Neural progenitor cell (in vitro differentiated cells): ENCODE results near the gene HK1. TPM values are rescaled to one million over a fixed set of nuclear protein-coding genes. Genes with fewer than 3 reads are reported as not detected.

Experiments used
- DNase-seq: peaks from one replicate; pipeline ENCODE4 v3.0.0-alpha.2; 2016; ENCODE audit warnings: low spot score
- H2AFZ ChIP-seq: fragments of 200-600 bp; sonication (generic); replicated peaks from 2 replicates; pipeline ENCODE4 v1.6.1; 2016; ENCODE audit warnings: antibody characterized with exemption
- H3F3A ChIP-seq: fragments of 200-600 bp; sonication (generic); 2 replicates; pipeline ENCODE4 v1.6.1; 2016; ENCODE audit warnings: antibody characterized with exemption, low read depth
- H3K27ac ChIP-seq: fragments of 200-600 bp; sonication (generic); 2 replicates; pipeline ENCODE4 v1.5.1; 2016; ENCODE audit warnings: mild to moderate bottlenecking
- H3K27me3 ChIP-seq: fragments of 200-600 bp; sonication (generic); 2 replicates; pipeline ENCODE4 v1.6.1; 2016; ENCODE audit warnings: mild to moderate bottlenecking, moderate library complexity
- H3K36me3 ChIP-seq: fragments of 200-600 bp; sonication (generic); 2 replicates; pipeline ENCODE4 v1.5.1; 2016
- H3K4me1 ChIP-seq: fragments of 200-600 bp; sonication (generic); 2 replicates; pipeline ENCODE4 v1.6.1; 2016; ENCODE audit warnings: mixed run types
- H3K4me2 ChIP-seq: fragments of 200-600 bp; sonication (generic); 2 replicates; pipeline ENCODE4 v1.6.1; 2016
- H3K4me3 ChIP-seq: fragments of 200-600 bp; sonication (generic); 2 replicates; pipeline ENCODE4 v1.5.1; 2016
- H3K79me2 ChIP-seq: fragments of 200-600 bp; sonication (generic); 2 replicates; pipeline ENCODE4 v1.6.1; 2016; ENCODE audit warnings: low read depth
- H3K9ac ChIP-seq: fragments of 200-600 bp; sonication (generic); 2 replicates; pipeline ENCODE4 v1.6.1; 2016
- H3K9me3 ChIP-seq: fragments of 200-600 bp; sonication (generic); 2 replicates; pipeline ENCODE4 v1.5.1; 2016; ENCODE audit warnings: low read depth
- H4K20me1 ChIP-seq: fragments of 200-600 bp; sonication (generic); 2 replicates; pipeline ENCODE4 v1.6.1; 2016; ENCODE audit warnings: low read depth
- H3K27ac Mint-ChIP-seq: 3 replicates; pipeline ENCODE4 v1.8.0; 2021; ENCODE audit warnings: mixed read lengths
- H3K27me3 Mint-ChIP-seq: 2 replicates; pipeline ENCODE4 v1.8.0; 2022; ENCODE audit warnings: low read depth, mild to moderate bottlenecking, inconsistent platforms, moderate library complexity, mixed read lengths; ENCODE audit not compliant: insufficient read depth
- H3K36me3 Mint-ChIP-seq: 3 replicates; pipeline ENCODE4 v1.8.0; 2021; ENCODE audit warnings: mixed read lengths
- H3K4me1 Mint-ChIP-seq: 3 replicates; pipeline ENCODE4 v1.8.0; 2021; ENCODE audit warnings: mixed read lengths
- H3K4me3 Mint-ChIP-seq: 3 replicates; pipeline ENCODE4 v1.8.0; 2021; ENCODE audit warnings: mild to moderate bottlenecking, moderate library complexity, mixed read lengths
- H3K9me3 Mint-ChIP-seq: 3 replicates; pipeline ENCODE4 v1.8.0; 2020; ENCODE audit warnings: mixed read lengths
- CTCF ChIP-seq: fragments of 200-600 bp; sonication (generic); IDR thresholded peaks from 2 replicates; pipeline ENCODE4 v1.5.1; 2017; ENCODE audit warnings: antibody characterized with exemption, mild to moderate bottlenecking
- EZH2 ChIP-seq: fragments of 200-600 bp; sonication (generic); IDR thresholded peaks from 2 replicates; pipeline ENCODE4 v1.6.1; 2017; ENCODE audit warnings: antibody characterized with exemption, mild to moderate bottlenecking, moderate library complexity
- EZH2phosphoT487 ChIP-seq: fragments of 200-600 bp; sonication (generic); IDR thresholded peaks from 2 replicates; pipeline ENCODE4 v1.6.1; 2017; ENCODE audit warnings: antibody characterized with exemption
- total RNA-seq: library from RNA; depleted of rRNA; stranded (reverse); fragments of >200 nt; gene quantifications from 2 replicates; pipeline ENCODE4 v1.2.3, GENCODE V29; 2015; ENCODE audit warnings: low replicate concordance

The HK1 gene
- total RNA-seq, 1 donor from 2014 or later: 30.1 TPM

GRCh38 chr10:69335063-69335587, 56.8 kb downstream of the HK1 start:
- Histone ChIP-seq H3K4me3 (no peak overlapping the region), H3K9ac (no peak overlapping the region), H4K20me1 (peaks cover 21% of the 10 kb centered on the region), H3K36me3 (no peaks in the 10 kb centered on the region), H3K27ac (no peak overlapping the region), H3K4me2 (no peak overlapping the region), H3K79me2 (peaks cover 61% of the 10 kb centered on the region), H3K9me3 (no peaks in the 10 kb centered on the region), H3K4me1 (peaks cover 31% of the 10 kb centered on the region), H2AFZ (no peak overlapping the region), H3F3A (no peaks in the 10 kb centered on the region), H3K27me3 (no peaks in the 10 kb centered on the region)
- no peaks in the 10 kb centered on the region for H3K36me3 Mint-ChIP-seq
- peaks cover 48% of the 10 kb centered on the region for H3K4me1 Mint-ChIP-seq
- DNase-seq: no peak
- no peak overlapping the region for H3K4me3 Mint-ChIP-seq
- H3K27me3 Mint-ChIP-seq: no peaks in the 10 kb centered on the region
- peak overlapping the region; percentile 72 for H3K27ac Mint-ChIP-seq
- TF ChIP-seq EZH2phosphoT487: no peak
- no peak for TF ChIP-seq EZH2
- TF ChIP-seq CTCF: no peak
- no peaks in the 10 kb centered on the region for H3K9me3 Mint-ChIP-seq

GRCh38 chr10:69335613-69336012, 57.3 kb downstream of the HK1 start:
- Mint-ChIP-seq H3K4me1 (peaks cover 46% of the 10 kb centered on the region), H3K27ac (no peak overlapping the region), H3K4me3 (no peak overlapping the region), H3K9me3 (no peaks in the 10 kb centered on the region), H3K27me3 (no peaks in the 10 kb centered on the region), H3K36me3 (no peaks in the 10 kb centered on the region)
- no peak for DNase-seq
- Histone ChIP-seq H3K4me3 (no peak overlapping the region), H3K27ac (no peak overlapping the region), H3K9me3 (no peaks in the 10 kb centered on the region), H4K20me1 (peaks cover 21% of the 10 kb centered on the region), H3K4me2 (no peak overlapping the region), H3K4me1 (peaks cover 31% of the 10 kb centered on the region), H3K79me2 (peaks cover 58% of the 10 kb centered on the region), H3F3A (no peaks in the 10 kb centered on the region), H3K36me3 (no peaks in the 10 kb centered on the region), H2AFZ (no peak overlapping the region), H3K9ac (no peak overlapping the region), H3K27me3 (no peaks in the 10 kb centered on the region)
- TF ChIP-seq EZH2phosphoT487 (no peak), EZH2 (no peak), CTCF (no peak)

GRCh38 chr10:69336952-69337295, 58.6 kb downstream of the HK1 start:
- Histone ChIP-seq H3K9ac (no peak overlapping the region), H3K36me3 (no peaks in the 10 kb centered on the region), H3K27me3 (no peaks in the 10 kb centered on the region), H3F3A (no peaks in the 10 kb centered on the region), H3K4me3 (no peak overlapping the region), H3K9me3 (no peaks in the 10 kb centered on the region), H4K20me1 (peaks cover 21% of the 10 kb centered on the region), H2AFZ (no peak overlapping the region), H3K4me1 (peaks cover 31% of the 10 kb centered on the region), H3K27ac (no peak overlapping the region), H3K79me2 (peaks cover 62% of the 10 kb centered on the region), H3K4me2 (no peak overlapping the region)
- H3K36me3 Mint-ChIP-seq: no peaks in the 10 kb centered on the region
- DNase-seq: no peak
- no peak overlapping the region for H3K4me3 Mint-ChIP-seq
- peaks cover 46% of the 10 kb centered on the region for H3K4me1 Mint-ChIP-seq
- H3K9me3 Mint-ChIP-seq: no peaks in the 10 kb centered on the region
- no peaks in the 10 kb centered on the region for H3K27me3 Mint-ChIP-seq
- H3K27ac Mint-ChIP-seq: no peak overlapping the region
- TF ChIP-seq EZH2 (no peak), CTCF (no peak), EZH2phosphoT487 (no peak)
